Stomach (tissue), 4 donors: ENCODE data around the gene GRK2.

Experiments
- POLR2A ChIP-seq, 4 donors: fragments of 450-650 bp; IDR thresholded peaks; one replicate each; pipeline ENCODE4 v1.6.1; 2016; ENCODE audit warnings: antibody characterized with exemption in 4 of 4, control low read depth in 2 of 4, mild to moderate bottlenecking in 1 of 4, moderate library complexity in 1 of 4
- POLR2AphosphoS5 ChIP-seq, 3 donors: sonication (generic); formaldehyde crosslinking; IDR thresholded peaks; one replicate each; pipeline ENCODE4 v1.6.1; 2016; ENCODE audit warnings: antibody characterized with exemption in 3 of 3
- TF ChIP-seq, protein P1 (sequence below), 7 experiments: fragments of 450-650 bp in 4 of 7; fragments of 200-600 bp in 3 of 7; sonication (generic) in 3 of 7; IDR thresholded peaks; one replicate each; pipeline ENCODE4 v1.5.1; 2016 to 2019; ENCODE audit warnings: antibody characterized with exemption in 7 of 7, control low read depth in 2 of 7, mild to moderate bottlenecking in 1 of 7

DNA sequence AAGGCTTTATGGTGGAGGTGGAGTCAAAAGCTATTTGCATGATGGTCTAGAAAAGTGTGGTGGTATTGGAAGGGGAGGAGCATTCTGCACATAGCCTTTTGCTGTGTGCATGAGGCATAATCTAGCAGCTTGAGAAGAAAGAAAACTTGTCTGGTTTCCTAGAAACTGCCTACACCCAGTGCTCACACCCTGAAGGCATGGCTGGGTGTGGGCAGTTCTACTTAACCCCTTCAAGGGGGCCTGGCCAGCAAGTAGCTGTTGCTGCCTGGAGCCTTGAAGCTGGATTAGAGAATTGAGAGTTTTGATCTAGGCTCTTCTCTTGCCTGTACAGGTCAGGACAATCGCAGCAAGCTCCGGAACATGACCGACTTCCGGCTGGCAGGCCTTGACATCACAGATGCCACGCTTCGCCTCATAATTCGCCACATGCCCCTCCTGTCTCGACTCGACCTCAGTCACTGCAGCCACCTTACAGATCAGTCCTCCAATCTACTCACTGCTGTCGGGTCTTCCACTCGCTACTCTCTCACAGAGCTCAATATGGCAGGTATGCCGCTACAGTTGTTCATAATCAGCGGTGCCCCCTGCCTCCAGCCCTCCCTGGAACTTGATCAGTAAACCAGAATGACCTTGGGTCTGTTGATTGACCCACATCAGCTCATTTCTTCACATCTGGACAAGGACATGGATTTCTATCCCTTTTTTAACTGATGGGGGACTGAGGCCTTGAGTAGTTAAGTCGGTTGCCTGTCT is 12.2 kb upstream of the GRK2 start:
- TF ChIP-seq, protein P1, sequence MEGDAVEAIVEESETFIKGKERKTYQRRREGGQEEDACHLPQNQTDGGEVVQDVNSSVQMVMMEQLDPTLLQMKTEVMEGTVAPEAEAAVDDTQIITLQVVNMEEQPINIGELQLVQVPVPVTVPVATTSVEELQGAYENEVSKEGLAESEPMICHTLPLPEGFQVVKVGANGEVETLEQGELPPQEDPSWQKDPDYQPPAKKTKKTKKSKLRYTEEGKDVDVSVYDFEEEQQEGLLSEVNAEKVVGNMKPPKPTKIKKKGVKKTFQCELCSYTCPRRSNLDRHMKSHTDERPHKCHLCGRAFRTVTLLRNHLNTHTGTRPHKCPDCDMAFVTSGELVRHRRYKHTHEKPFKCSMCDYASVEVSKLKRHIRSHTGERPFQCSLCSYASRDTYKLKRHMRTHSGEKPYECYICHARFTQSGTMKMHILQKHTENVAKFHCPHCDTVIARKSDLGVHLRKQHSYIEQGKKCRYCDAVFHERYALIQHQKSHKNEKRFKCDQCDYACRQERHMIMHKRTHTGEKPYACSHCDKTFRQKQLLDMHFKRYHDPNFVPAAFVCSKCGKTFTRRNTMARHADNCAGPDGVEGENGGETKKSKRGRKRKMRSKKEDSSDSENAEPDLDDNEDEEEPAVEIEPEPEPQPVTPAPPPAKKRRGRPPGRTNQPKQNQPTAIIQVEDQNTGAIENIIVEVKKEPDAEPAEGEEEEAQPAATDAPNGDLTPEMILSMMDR (IDR thresholded peaks at IDR 0.05) = no peak
- TF ChIP-seq POLR2A (IDR thresholded peaks at IDR 0.05) (no peak), POLR2AphosphoS5 (IDR thresholded peaks at IDR 0.05) (no peak)
